Right lobe of liver (tissue), 4 donors: ENCODE measurements around the gene UBAP1L.

Source experiments
- POLR2A ChIP-seq: fragments of 450-650 bp; IDR thresholded peaks from one replicate; pipeline ENCODE4 v1.6.1; 2017; ENCODE audit warnings: antibody characterized with exemption, mild to moderate bottlenecking
- TF ChIP-seq, protein P1 (sequence below), 4 donors: fragments of 200-600 bp in 3 of 4; fragments of 450-650 bp in 1 of 4; IDR thresholded peaks; one replicate each; pipeline versions ENCODE4 v1.5.1 to v1.8.0; 2016 to 2022; ENCODE audit warnings: antibody characterized with exemption in 4 of 4, mild to moderate bottlenecking in 2 of 4
- donor health status: DM: no; HTN: no; CAD: no.
- donor health status: DM: no; HTN: no; CAD: no.
- donor health status: DM: no; HTN: yes; CAD: no.

DNA sequence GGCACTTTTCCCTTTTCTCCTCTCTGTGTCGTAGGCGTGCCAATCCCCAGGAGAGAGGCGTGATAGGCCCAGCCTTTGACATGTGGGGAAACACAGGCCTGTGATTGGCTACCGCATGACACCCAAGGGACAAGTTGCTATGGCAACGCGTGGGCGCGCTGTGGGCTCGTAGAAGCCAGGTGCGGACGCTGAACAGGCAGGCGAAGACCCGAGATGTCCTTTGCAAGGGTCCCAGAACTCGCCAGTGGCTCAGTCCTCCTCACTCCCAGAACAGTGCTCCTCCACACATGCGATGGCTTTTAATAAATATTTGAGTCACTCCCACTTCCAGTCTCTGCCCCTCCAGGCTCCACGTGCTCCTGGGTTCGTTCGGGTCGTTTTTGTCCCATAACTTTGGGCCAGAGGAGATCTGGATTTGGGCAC, 65.6 kb downstream of the UBAP1L start:
- TF ChIP-seq, protein P1, sequence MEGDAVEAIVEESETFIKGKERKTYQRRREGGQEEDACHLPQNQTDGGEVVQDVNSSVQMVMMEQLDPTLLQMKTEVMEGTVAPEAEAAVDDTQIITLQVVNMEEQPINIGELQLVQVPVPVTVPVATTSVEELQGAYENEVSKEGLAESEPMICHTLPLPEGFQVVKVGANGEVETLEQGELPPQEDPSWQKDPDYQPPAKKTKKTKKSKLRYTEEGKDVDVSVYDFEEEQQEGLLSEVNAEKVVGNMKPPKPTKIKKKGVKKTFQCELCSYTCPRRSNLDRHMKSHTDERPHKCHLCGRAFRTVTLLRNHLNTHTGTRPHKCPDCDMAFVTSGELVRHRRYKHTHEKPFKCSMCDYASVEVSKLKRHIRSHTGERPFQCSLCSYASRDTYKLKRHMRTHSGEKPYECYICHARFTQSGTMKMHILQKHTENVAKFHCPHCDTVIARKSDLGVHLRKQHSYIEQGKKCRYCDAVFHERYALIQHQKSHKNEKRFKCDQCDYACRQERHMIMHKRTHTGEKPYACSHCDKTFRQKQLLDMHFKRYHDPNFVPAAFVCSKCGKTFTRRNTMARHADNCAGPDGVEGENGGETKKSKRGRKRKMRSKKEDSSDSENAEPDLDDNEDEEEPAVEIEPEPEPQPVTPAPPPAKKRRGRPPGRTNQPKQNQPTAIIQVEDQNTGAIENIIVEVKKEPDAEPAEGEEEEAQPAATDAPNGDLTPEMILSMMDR (IDR thresholded peaks at IDR 0.05), result no peak
- no peak for TF ChIP-seq POLR2A
